Activated CD4-positive, alpha-beta T cell treated with anti-CD3 and anti-CD28 coated beads for 1 hour (primary cell): Measurements from ENCODE around the gene KRABD2.
A peak's percentile ranks its signal among the peaks of the same experiment; 100 is the strongest.
"Not testable (repeated sequence)": the region's sequence is repeated elsewhere in the genome, so short reads cannot be mapped to it uniquely, and the experiment has no call there.

Experiments
- DNase-seq: peaks from one replicate; pipeline ENCODE4 v3.0.0-alpha.2; 2020

Gene KRABD2

GRCh38 chr17:8392274-8392673, 15.8 kb upstream of the KRABD2 start:
- DNase-seq, result no peak

- no peak for DNase-seq
Measured at GRCh38 chr17:8391711-8392110, 15.2 kb upstream of the KRABD2 start.

GRCh38 chr17:8387914-8388651, 11.6 kb upstream of the KRABD2 start:
- DNase-seq, result no peak

- DNase-seq, result no peak
Measured at GRCh38 chr17:8386841-8387240, 10.3 kb upstream of the KRABD2 start.

- no peak for DNase-seq
Measured at GRCh38 chr17:8384801-8385378, 8.4 kb upstream of the KRABD2 start.

- peak; percentile 90 for DNase-seq
Measured at GRCh38 chr17:8383143-8383822, 6.8 kb upstream of the KRABD2 start, which contains the start of gene RPL26. TSS of gene RPL26 (minus strand) at chr17:8383193. CDS start at chr17:8382310, 883 bp downstream.

GRCh38 chr17:8382880-8383142, 6.3 kb upstream of the KRABD2 start:
- no peak for DNase-seq

GRCh38 chr17:8382052-8382879, 5.8 kb upstream of the KRABD2 start:
- DNase-seq, result no peak

- no peak for DNase-seq
Measured at GRCh38 chr17:8380049-8380448, 3.5 kb upstream of the KRABD2 start.

GRCh38 chr17:8378117-8378516, 1.6 kb upstream of the KRABD2 start:
- DNase-seq, result not testable (repeated sequence)

GRCh38 chr17:8377422-8377821, 918 bp upstream of the KRABD2 start:
- no peak for DNase-seq

GRCh38 chr17:8375738-8376259, 705 bp downstream of the KRABD2 start:
- no peak for DNase-seq

- DNase-seq, result not testable (repeated sequence)
Measured at GRCh38 chr17:8373856-8374255, 2.6 kb downstream of the KRABD2 start.

- no peak for DNase-seq
Measured at GRCh38 chr17:8372422-8372821, 4.1 kb downstream of the KRABD2 start.

GRCh38 chr17:8371786-8372185, 4.7 kb downstream of the KRABD2 start:
- DNase-seq, result no peak

- DNase-seq, result no peak
Measured at GRCh38 chr17:8369944-8370343, 6.6 kb downstream of the KRABD2 start.

GRCh38 chr17:8368193-8368592, 8.3 kb downstream of the KRABD2 start:
- DNase-seq, result no peak

- no peak for DNase-seq
Measured at GRCh38 chr17:8366231-8366630, 10.3 kb downstream of the KRABD2 start.

- DNase-seq, result no peak
Measured at GRCh38 chr17:8365143-8365542, 11.4 kb downstream of the KRABD2 start.

GRCh38 chr17:8362651-8363332, 13.7 kb downstream of the KRABD2 start:
- DNase-seq, result no peak

GRCh38 chr17:8360751-8361150, 15.8 kb downstream of the KRABD2 start:
- DNase-seq, result no peak

- DNase-seq, result no peak
Measured at GRCh38 chr17:8360260-8360659, 16.2 kb downstream of the KRABD2 start.

GRCh38 chr17:8359769-8360168, 16.7 kb downstream of the KRABD2 start:
- no peak for DNase-seq
